Heart left ventricle (tissue), 13 donors: Measurements from ENCODE around the gene DNAI7.

Experiments used
- CTCF ChIP-seq, 12 donors: fragments of 200-600 bp; sonication (generic) in 4 of 12; IDR thresholded peaks; one replicate each; pipeline versions ENCODE4 v1.5.0 to v1.8.0; 2018 to 2022; ENCODE audit warnings: antibody characterized with exemption in 12 of 12, mild to moderate bottlenecking in 5 of 12
- POLR2A ChIP-seq, 2 donors: fragments of 450-650 bp; IDR thresholded peaks; one replicate each; pipeline ENCODE4 v1.6.1; 2017; ENCODE audit warnings: antibody characterized with exemption in 2 of 2, mild to moderate bottlenecking in 2 of 2, moderate library complexity in 2 of 2
- donor health status: ischemic (EF 13 %, LVEDD 7.1; RV severe dilation, severe dysfunction).
- donor health status: DM: no; HTN: yes; CAD: no.
- donor health status: DM: no; HTN: no; CAD: no.
- donor health status: ischemic (EF 25% LVEDD 6.9; RV normal size, moderate dysfunction).
- donor health status: ischemic (EF 25% LVEDD 5.7; RV mildly dilated, moderate dysfunction).
- donor health status: ischemic (EF 35%, LVEDD 5.7; RV mildly dilated, moderate dysfunction).
- donor health status: nonischemic (EF 11% LVEDD 7.7; RV severe dilation, severe dysfunction).
- donor health status: DM: yes; HTN: yes; CAD: no.
- donor health status: PGD.
- donor health status: ischemic (EF 29% LVEDD 5.4; RV normal size, mild dysfunction).
- donor health status: nonischemic (EF 23%, LVEDD 6.1; RV moderate dilation, normal function).

- no peak for TF ChIP-seq CTCF (IDR thresholded peaks at IDR 0.05)
- no peak for TF ChIP-seq POLR2A (IDR thresholded peaks at IDR 0.05)
Observed at GRCh38 chr12:25089738-25090137, 105.2 kb downstream of the DNAI7 start.
